ENCODE measurements around the gene SPATS2. TPM values are rescaled to one million over a fixed set of nuclear protein-coding genes. Genes with fewer than 3 reads are reported as not detected.

The SPATS2 gene
- total RNA-seq, 1 experiment from 2014 or later: 43.1 TPM

GRCh38 chr12:49541140-49541861 is 174.0 kb downstream of the SPATS2 start:
- H3K9me3 ChIP-seq: no peaks in the 10 kb centered on the region
- no TSS peak for BruUV-seq (replicated peaks)
- H3K4me1 ChIP-seq: peaks cover 10% of the 10 kb centered on the region
- H3K4me1 Mint-ChIP-seq (ENCODE audit: low read depth, unreplicated experiment): no peaks in the 10 kb centered on the region
- ChIA-PET POLR2A (interaction anchor here (0.5 kb wide), 1 partner anchor 175 kb away, joined by 4 read pairs; no protein-coding TSS in a partner anchor), CTCF (interaction anchor here (0.6 kb wide), 1 partner anchor 70 kb away, joined by 4 read pairs; no protein-coding TSS in a partner anchor)
- TF ChIP-seq CTCF (IDR thresholded peaks at IDR 0.05; ENCODE audit: insufficient read depth in 1 of 2, low read depth in 1 of 2, low read length in 1 of 2, severe bottlenecking in 1 of 2, unreplicated experiment in 1 of 2): no peak
- no peaks in the 10 kb centered on the region for H3K36me3 ChIP-seq (ENCODE audit: control insufficient read depth, insufficient read depth, low read length)
- peaks cover 4% of the 10 kb centered on the region; the same call in 1 of the 2 replicates for H3K27me3 ChIP-seq (replicated peaks; ENCODE audit: control insufficient read depth, insufficient read depth, low read length)
- no peak overlapping the region for H3K27ac Mint-ChIP-seq (ENCODE audit: unreplicated experiment)
- intact Hi-C loops (cut with micrococcal nuclease; ENCODE audit: unreplicated experiment): no loop called here
- H3K9me3 Mint-ChIP-seq (ENCODE audit: unreplicated experiment): no peaks in the 10 kb centered on the region
- no peak for DNase-seq
- H3K36me3 Mint-ChIP-seq (ENCODE audit: insufficient read depth, unreplicated experiment): no peaks in the 10 kb centered on the region
- H3K4me3 Mint-ChIP-seq (ENCODE audit: unreplicated experiment): no peak overlapping the region
- H3K27me3 Mint-ChIP-seq (ENCODE audit: insufficient read depth, unreplicated experiment): peaks cover 10% of the 10 kb centered on the region
- H3K4me3 ChIP-seq (ENCODE audit: low read depth, low read length): no peak overlapping the region

GRCh38 chr12:49541911-49542505 is 174.7 kb downstream of the SPATS2 start:
- no peak for TF ChIP-seq CTCF (IDR thresholded peaks at IDR 0.05; ENCODE audit: insufficient read depth in 1 of 2, low read depth in 1 of 2, low read length in 1 of 2, severe bottlenecking in 1 of 2, unreplicated experiment in 1 of 2)
- Mint-ChIP-seq H3K4me1 (ENCODE audit: low read depth, unreplicated experiment) (no peaks in the 10 kb centered on the region), H3K27me3 (ENCODE audit: insufficient read depth, unreplicated experiment) (peaks cover 6% of the 10 kb centered on the region), H3K4me3 (ENCODE audit: unreplicated experiment) (no peak overlapping the region), H3K36me3 (ENCODE audit: insufficient read depth, unreplicated experiment) (no peaks in the 10 kb centered on the region), H3K27ac (ENCODE audit: unreplicated experiment) (no peak overlapping the region), H3K9me3 (ENCODE audit: unreplicated experiment) (no peaks in the 10 kb centered on the region)
- no peak for DNase-seq
- POLR2A ChIA-PET: interaction anchor here (0.5 kb wide), 1 partner anchor 176 kb away, joined by 4 read pairs; no protein-coding TSS in a partner anchor
- no TSS peak for BruUV-seq (replicated peaks)
- H3K27me3 ChIP-seq (replicated peaks; ENCODE audit: control insufficient read depth, insufficient read depth, low read length): peaks cover 4% of the 10 kb centered on the region; the same call in 1 of the 2 replicates
- H3K9me3 ChIP-seq: no peaks in the 10 kb centered on the region; the same call in 1 of the 2 replicates
- H3K36me3 ChIP-seq (ENCODE audit: control insufficient read depth, insufficient read depth, low read length): no peaks in the 10 kb centered on the region
- CTCF ChIA-PET: no interaction called here
- H3K4me3 ChIP-seq (ENCODE audit: low read depth, low read length): no peak overlapping the region
- H3K4me1 ChIP-seq: peaks cover 10% of the 10 kb centered on the region
- intact Hi-C loops (cut with micrococcal nuclease; ENCODE audit: unreplicated experiment): no loop called here

GRCh38 chr12:49542592-49543160 is 175.4 kb downstream of the SPATS2 start:
- BruUV-seq (replicated peaks): no TSS peak
- ChIA-PET CTCF (no interaction called here), POLR2A (no interaction called here)
- Histone ChIP-seq H3K27me3 (replicated peaks; ENCODE audit: control insufficient read depth, insufficient read depth, low read length) (peaks cover under 1% of the 10 kb centered on the region; the same call in 1 of the 2 replicates), H3K4me3 (ENCODE audit: low read depth, low read length) (no peak overlapping the region), H3K4me1 (peaks cover 10% of the 10 kb centered on the region), H3K36me3 (ENCODE audit: control insufficient read depth, insufficient read depth, low read length) (no peaks in the 10 kb centered on the region), H3K9me3 (no peaks in the 10 kb centered on the region; the same call in 1 of the 2 replicates)
- no peaks in the 10 kb centered on the region for H3K9me3 Mint-ChIP-seq (ENCODE audit: unreplicated experiment)
- peaks cover 5% of the 10 kb centered on the region for H3K27me3 Mint-ChIP-seq (ENCODE audit: insufficient read depth, unreplicated experiment)
- no peak for DNase-seq
- no peak overlapping the region for H3K27ac Mint-ChIP-seq (ENCODE audit: unreplicated experiment)
- intact Hi-C loops (cut with micrococcal nuclease; ENCODE audit: unreplicated experiment): no loop called here
- no peak for TF ChIP-seq CTCF (IDR thresholded peaks at IDR 0.05; ENCODE audit: insufficient read depth in 1 of 2, low read depth in 1 of 2, low read length in 1 of 2, severe bottlenecking in 1 of 2, unreplicated experiment in 1 of 2)
- H3K4me1 Mint-ChIP-seq (ENCODE audit: low read depth, unreplicated experiment): no peaks in the 10 kb centered on the region
- no peaks in the 10 kb centered on the region for H3K36me3 Mint-ChIP-seq (ENCODE audit: insufficient read depth, unreplicated experiment)
- H3K4me3 Mint-ChIP-seq (ENCODE audit: unreplicated experiment): no peak overlapping the region
